Smooth muscle cell (in vitro differentiated cells): ENCODE measurements around the gene SLC12A8. TPM values are rescaled to one million over a fixed set of nuclear protein-coding genes. Genes with fewer than 3 reads are reported as not detected.

Source experiments
- DNase-seq: peaks from one replicate; lab custom pipeline; 2025; ENCODE audit not compliant: unreplicated experiment; lab: John Stamatoyannopoulos, UW
- H2AFZ ChIP-seq: fragments of 200-600 bp; sonication (generic); 2 replicates; pipeline ENCODE4 v1.6.0; 2016; ENCODE audit warnings: antibody characterized with exemption, low read depth, mild to moderate bottlenecking
- H3F3A ChIP-seq: fragments of 200-600 bp; sonication (generic); 2 replicates; pipeline ENCODE4 v1.6.0; 2017; ENCODE audit warnings: antibody characterized with exemption, low read depth
- H3K27ac ChIP-seq: fragments of 200-600 bp; sonication (generic); 2 replicates; pipeline ENCODE4 v1.5.1; 2016; ENCODE audit warnings: low read depth, mild to moderate bottlenecking
- H3K27me3 ChIP-seq: fragments of 200-600 bp; sonication (generic); 2 replicates; pipeline ENCODE4 v1.6.1; 2016; ENCODE audit warnings: low read depth, mild to moderate bottlenecking
- H3K36me3 ChIP-seq: fragments of 200-600 bp; sonication (generic); 2 replicates; pipeline ENCODE4 v1.5.1; 2016; ENCODE audit warnings: low read depth
- H3K4me1 ChIP-seq: fragments of 200-600 bp; sonication (generic); 2 replicates; pipeline ENCODE4 v1.5.1; 2016; ENCODE audit warnings: low read depth
- H3K4me2 ChIP-seq: fragments of 200-600 bp; sonication (generic); 2 replicates; pipeline ENCODE4 v1.6.0; 2016; ENCODE audit warnings: mild to moderate bottlenecking
- H3K4me3 ChIP-seq: fragments of 200-600 bp; sonication (generic); 2 replicates; pipeline ENCODE4 v1.5.1; 2016; ENCODE audit warnings: mild to moderate bottlenecking
- H3K79me2 ChIP-seq: fragments of 200-600 bp; sonication (generic); 2 replicates; pipeline ENCODE4 v1.6.0; 2016; ENCODE audit warnings: low read depth, mild to moderate bottlenecking
- H3K9ac ChIP-seq: fragments of 200-600 bp; sonication (generic); 2 replicates; pipeline ENCODE4 v1.6.0; 2016; ENCODE audit warnings: low read depth
- H3K9me3 ChIP-seq: fragments of 200-600 bp; sonication (generic); replicated peaks from 2 replicates; pipeline ENCODE4 v1.5.1; 2016; ENCODE audit warnings: low read depth
- H4K20me1 ChIP-seq: fragments of 200-600 bp; sonication (generic); 2 replicates; pipeline ENCODE4 v1.6.0; 2016; ENCODE audit warnings: low read depth
- CTCF ChIP-seq: fragments of 200-600 bp; sonication (generic); IDR thresholded peaks from 2 replicates; pipeline ENCODE4 v1.5.1; 2017; ENCODE audit warnings: borderline replicate concordance, mild to moderate bottlenecking, antibody characterized with exemption; ENCODE audit not compliant: insufficient read depth, poor library complexity, severe bottlenecking
- WGBS: methylation state at CpG from one replicate; pipeline ENCODE4 v1.1.7; 2016; ENCODE audit warnings: low lambda C conversion rate; 5-methylcytosine and 5-hydroxymethylcytosine counted together
- polyA plus RNA-seq: library from polyadenylated mRNA; unstranded; fragments of >200 nt; fragmentation: Nextera tagmentation; extraction: Ambion mirVana; gene quantifications from 2 replicates; pipeline ENCODE4 v1.2.1, GENCODE V29; 2016
- total RNA-seq: library from RNA; depleted of rRNA; stranded (reverse); fragments of >200 nt; gene quantifications from 2 replicates; pipeline ENCODE4 v1.2.3, GENCODE V29; 2014

Gene SLC12A8
- total and polyA plus RNA-seq, 2 experiments from 2014 or later = 28.5 to 54.3 TPM

- TF ChIP-seq CTCF = no peak
- H3K4me2 ChIP-seq = no peak overlapping the region
- H3K4me3 ChIP-seq = no peak overlapping the region
- H3K9me3 ChIP-seq = no peaks in the 10 kb centered on the region
- DNase-seq = no peak
- 94% methylated on average over 1 of the region's 1 CpG for WGBS
- H3K27ac ChIP-seq = no peak overlapping the region
- no peak overlapping the region for H3K9ac ChIP-seq
- H3K79me2 ChIP-seq = no peaks in the 10 kb centered on the region
- H3K4me1 ChIP-seq = peaks cover 5% of the 10 kb centered on the region
- H2AFZ ChIP-seq = no peak overlapping the region
- H3K27me3 ChIP-seq = no peaks in the 10 kb centered on the region
- H4K20me1 ChIP-seq = no peaks in the 10 kb centered on the region
- no peaks in the 10 kb centered on the region for H3F3A ChIP-seq
- no peaks in the 10 kb centered on the region for H3K36me3 ChIP-seq
Observed at GRCh38 chr3:125207949-125208568, 4.5 kb downstream of the SLC12A8 start.

- H3K27ac ChIP-seq = no peak overlapping the region
- no peaks in the 10 kb centered on the region for H3F3A ChIP-seq
- H3K9me3 ChIP-seq = no peaks in the 10 kb centered on the region
- no peaks in the 10 kb centered on the region for H3K4me1 ChIP-seq
- no peak for TF ChIP-seq CTCF
- H4K20me1 ChIP-seq = no peaks in the 10 kb centered on the region
- H3K4me2 ChIP-seq = no peak overlapping the region
- H3K9ac ChIP-seq = no peak overlapping the region
- H3K4me3 ChIP-seq = no peak overlapping the region
- H2AFZ ChIP-seq = no peak overlapping the region
- H3K27me3 ChIP-seq = no peaks in the 10 kb centered on the region
- no peaks in the 10 kb centered on the region for H3K36me3 ChIP-seq
- 83% methylated on average over 7 of the region's 7 CpGs for WGBS
- no peak for DNase-seq
- H3K79me2 ChIP-seq = no peaks in the 10 kb centered on the region
Observed at GRCh38 chr3:125207507-125207906, 5.0 kb downstream of the SLC12A8 start.

GRCh38 chr3:125206934-125207333 is 5.6 kb downstream of the SLC12A8 start:
- DNase-seq = no peak
- WGBS = 75% methylated on average over 6 of the region's 6 CpGs
- Histone ChIP-seq H3K4me1 (no peaks in the 10 kb centered on the region), H3K27ac (no peak overlapping the region), H3K79me2 (no peaks in the 10 kb centered on the region), H3K4me2 (no peak overlapping the region), H3K9me3 (no peaks in the 10 kb centered on the region), H2AFZ (no peak overlapping the region), H3K27me3 (no peaks in the 10 kb centered on the region), H3K9ac (no peak overlapping the region), H3F3A (no peaks in the 10 kb centered on the region), H3K4me3 (no peak overlapping the region), H4K20me1 (no peaks in the 10 kb centered on the region), H3K36me3 (no peaks in the 10 kb centered on the region)
- no peak for TF ChIP-seq CTCF

- H3K9ac ChIP-seq = no peak overlapping the region
- H3K27ac ChIP-seq = no peak overlapping the region
- no peaks in the 10 kb centered on the region for H3K27me3 ChIP-seq
- no peak overlapping the region for H3K4me3 ChIP-seq
- no peaks in the 10 kb centered on the region for H4K20me1 ChIP-seq
- no peaks in the 10 kb centered on the region for H3K79me2 ChIP-seq
- no peak overlapping the region for H2AFZ ChIP-seq
- H3K4me2 ChIP-seq = no peak overlapping the region
- TF ChIP-seq CTCF = no peak
- H3K4me1 ChIP-seq = no peaks in the 10 kb centered on the region
- no peaks in the 10 kb centered on the region for H3F3A ChIP-seq
- no peaks in the 10 kb centered on the region for H3K36me3 ChIP-seq
- H3K9me3 ChIP-seq = no peaks in the 10 kb centered on the region
- no peak for DNase-seq
Observed at GRCh38 chr3:125203731-125204130, 8.8 kb downstream of the SLC12A8 start.
